BLaER1 (cell line): ENCODE data around the gene CYP26B1.

Source experiments
- H3K27ac ChIP-seq: shearing (Covaris generic); formaldehyde crosslinking; 2 replicates; pipeline ENCODE4 v1.8.1; 2022
- H3K27me3 ChIP-seq: shearing (Covaris generic); formaldehyde crosslinking; 2 replicates; pipeline ENCODE4 v1.8.1; 2022
- H3K36me3 ChIP-seq: shearing (Covaris generic); formaldehyde crosslinking; 2 replicates; pipeline ENCODE4 v1.8.1; 2022
- H3K4me1 ChIP-seq: shearing (Covaris generic); formaldehyde crosslinking; 2 replicates; pipeline ENCODE4 v1.8.1; 2022
- H3K4me2 ChIP-seq: shearing (Covaris generic); formaldehyde crosslinking; 2 replicates; pipeline ENCODE4 v1.8.1; 2022
- H3K4me3 ChIP-seq: shearing (Covaris generic); formaldehyde crosslinking; 2 replicates; pipeline ENCODE4 v1.8.1; 2022
- H3K9ac ChIP-seq: shearing (Covaris generic); formaldehyde crosslinking; 2 replicates; pipeline ENCODE4 v1.8.1; 2022
- H3K9me3 ChIP-seq: shearing (Covaris generic); formaldehyde crosslinking; 2 replicates; pipeline ENCODE4 v1.8.1; 2022
- H4K20me1 ChIP-seq: shearing (Covaris generic); formaldehyde crosslinking; 2 replicates; pipeline ENCODE4 v1.8.1; 2022
- Cebpa-rat ChIP-seq: shearing (Covaris generic); IDR thresholded peaks from 2 replicates; pipeline ENCODE4 v1.8.1; 2022

The CYP26B1 gene

GRCh38 chr2:72124376-72124775 is 23.3 kb downstream of the CYP26B1 start:
- H3K36me3 ChIP-seq: no peaks in the 10 kb centered on the region
- H3K4me3 ChIP-seq: no peak overlapping the region
- H3K9ac ChIP-seq: no peak overlapping the region
- H3K27ac ChIP-seq: no peak overlapping the region
- peaks cover 51% of the 10 kb centered on the region for H3K4me1 ChIP-seq
- no peaks in the 10 kb centered on the region for H3K27me3 ChIP-seq
- peaks cover 15% of the 10 kb centered on the region for H3K9me3 ChIP-seq
- no peak overlapping the region for H3K4me2 ChIP-seq
- TF ChIP-seq Cebpa-rat: no peak
- H4K20me1 ChIP-seq: no peaks in the 10 kb centered on the region

- Histone ChIP-seq H4K20me1 (no peaks in the 10 kb centered on the region), H3K27me3 (no peaks in the 10 kb centered on the region), H3K4me1 (peaks cover 29% of the 10 kb centered on the region), H3K4me3 (no peak overlapping the region), H3K9ac (no peak overlapping the region), H3K4me2 (0 out of 2 replicates have a peak overlapping the region, but pooled peaks have one; percentile 12), H3K27ac (no peak overlapping the region), H3K9me3 (peaks cover 40% of the 10 kb centered on the region), H3K36me3 (no peaks in the 10 kb centered on the region)
- TF ChIP-seq Cebpa-rat: no peak
Observed at GRCh38 chr2:72121153-72121552, 26.5 kb downstream of the CYP26B1 start.

- H3K9me3 ChIP-seq: peaks cover 40% of the 10 kb centered on the region
- H3K4me2 ChIP-seq: no peak overlapping the region
- H3K27ac ChIP-seq: no peak overlapping the region
- H3K4me1 ChIP-seq: peaks cover 34% of the 10 kb centered on the region
- no peaks in the 10 kb centered on the region for H4K20me1 ChIP-seq
- TF ChIP-seq Cebpa-rat: no peak
- H3K27me3 ChIP-seq: no peaks in the 10 kb centered on the region
- H3K9ac ChIP-seq: no peak overlapping the region
- no peaks in the 10 kb centered on the region for H3K36me3 ChIP-seq
- H3K4me3 ChIP-seq: no peak overlapping the region
Observed at GRCh38 chr2:72118951-72119350, 28.7 kb downstream of the CYP26B1 start.

- H3K4me3 ChIP-seq: no peak overlapping the region
- H3K9me3 ChIP-seq: peaks cover 40% of the 10 kb centered on the region
- H3K36me3 ChIP-seq: no peaks in the 10 kb centered on the region
- H3K4me1 ChIP-seq: peaks cover 34% of the 10 kb centered on the region
- no peak overlapping the region for H3K27ac ChIP-seq
- no peak overlapping the region for H3K4me2 ChIP-seq
- no peaks in the 10 kb centered on the region for H4K20me1 ChIP-seq
- H3K9ac ChIP-seq: no peak overlapping the region
- no peaks in the 10 kb centered on the region for H3K27me3 ChIP-seq
- no peak for TF ChIP-seq Cebpa-rat
Observed at GRCh38 chr2:72118386-72118785, 29.3 kb downstream of the CYP26B1 start.

- Histone ChIP-seq H3K4me2 (no peak overlapping the region), H4K20me1 (no peaks in the 10 kb centered on the region), H3K27me3 (no peaks in the 10 kb centered on the region), H3K4me3 (no peak overlapping the region), H3K27ac (no peak overlapping the region), H3K9me3 (peaks cover 38% of the 10 kb centered on the region), H3K4me1 (peaks cover 34% of the 10 kb centered on the region), H3K9ac (no peak overlapping the region), H3K36me3 (no peaks in the 10 kb centered on the region)
- TF ChIP-seq Cebpa-rat: no peak
Observed at GRCh38 chr2:72117718-72118117, 29.9 kb downstream of the CYP26B1 start.

GRCh38 chr2:72117029-72117428 is 30.6 kb downstream of the CYP26B1 start:
- Histone ChIP-seq H3K9ac (no peak overlapping the region), H3K9me3 (peaks cover 37% of the 10 kb centered on the region), H3K4me2 (0 out of 2 replicates have a peak overlapping the region, but pooled peaks have one; percentile 67), H3K27ac (no peak overlapping the region), H3K4me1 (peaks cover 34% of the 10 kb centered on the region), H3K4me3 (no peak overlapping the region), H3K27me3 (no peaks in the 10 kb centered on the region), H4K20me1 (no peaks in the 10 kb centered on the region), H3K36me3 (no peaks in the 10 kb centered on the region)
- TF ChIP-seq Cebpa-rat: no peak

GRCh38 chr2:72116081-72116533 is 31.6 kb downstream of the CYP26B1 start:
- TF ChIP-seq Cebpa-rat: no peak
- Histone ChIP-seq H3K27ac (peak overlapping the region; percentile 76), H4K20me1 (no peaks in the 10 kb centered on the region), H3K27me3 (no peaks in the 10 kb centered on the region), H3K4me2 (peak overlapping the region; percentile 67), H3K4me1 (peaks cover 30% of the 10 kb centered on the region), H3K9ac (peak overlapping the region; percentile 31; the same call in 1 of the 2 replicates), H3K9me3 (peaks cover 36% of the 10 kb centered on the region), H3K4me3 (no peak overlapping the region; the same call in 1 of the 2 replicates), H3K36me3 (no peaks in the 10 kb centered on the region)

- peaks cover 27% of the 10 kb centered on the region for H3K4me1 ChIP-seq
- no peak for TF ChIP-seq Cebpa-rat
Observed at GRCh38 chr2:72115110-72116080, 32.3 kb downstream of the CYP26B1 start.

GRCh38 chr2:72114693-72115051 is 33.0 kb downstream of the CYP26B1 start:
- TF ChIP-seq Cebpa-rat: no peak
- peaks cover 36% of the 10 kb centered on the region for H3K9me3 ChIP-seq
- H3K4me3 ChIP-seq: no peak overlapping the region
- H3K27me3 ChIP-seq: no peaks in the 10 kb centered on the region
- H3K27ac ChIP-seq: no peak overlapping the region
- no peaks in the 10 kb centered on the region for H3K36me3 ChIP-seq
- peaks cover 27% of the 10 kb centered on the region for H3K4me1 ChIP-seq
- H4K20me1 ChIP-seq: no peaks in the 10 kb centered on the region
- no peak overlapping the region for H3K9ac ChIP-seq
- H3K4me2 ChIP-seq: peak overlapping the region; percentile 67

More at GRCh38 chr2:72115110-72116080, 32.3 kb downstream of the CYP26B1 start:
- Histone ChIP-seq H4K20me1 (no peaks in the 10 kb centered on the region), H3K4me3 (no peak overlapping the region; the same call in 1 of the 2 replicates), H3K36me3 (no peaks in the 10 kb centered on the region), H3K9ac (peak overlapping the region; percentile 31; the same call in 1 of the 2 replicates), H3K4me2 (peak overlapping the region; percentile 67), H3K9me3 (peaks cover 36% of the 10 kb centered on the region), H3K27me3 (no peaks in the 10 kb centered on the region), H3K27ac (peak overlapping the region; percentile 76)
